ENCODE results near the gene NMNAT3.

The NMNAT3 gene

DNA sequence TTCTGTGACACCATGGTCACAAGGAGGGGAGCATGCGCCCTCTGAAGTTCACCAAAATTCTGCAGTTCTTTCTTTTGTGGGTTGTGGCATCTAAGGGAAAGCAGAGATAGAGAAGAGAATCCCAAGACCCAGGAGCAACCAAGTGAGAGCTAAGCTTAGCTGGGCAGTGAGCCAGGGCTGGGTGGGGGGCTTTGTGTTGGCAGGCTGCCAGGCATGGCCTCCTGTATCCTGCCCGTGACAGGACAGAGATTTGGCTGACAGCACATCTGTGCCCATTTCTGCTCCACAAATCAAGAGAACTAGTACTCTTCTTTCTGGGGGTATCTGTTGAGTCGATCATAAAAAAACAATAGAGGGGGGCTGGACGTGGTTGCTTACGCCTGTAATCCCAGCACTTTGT, 66.2 kb downstream of the NMNAT3 start:
- H3K9me3 ChIP-seq (ENCODE audit: insufficient read depth, low read depth, low read length): no peaks in the 10 kb centered on the region
- no peaks in the 10 kb centered on the region for H3K27me3 ChIP-seq (ENCODE audit: insufficient read depth, low read length, poor library complexity, severe bottlenecking)
- no peaks in the 10 kb centered on the region for H3K79me2 ChIP-seq (ENCODE audit: insufficient read depth, low read length)
- no peaks in the 10 kb centered on the region for H3K36me3 ChIP-seq (ENCODE audit: insufficient read depth, low read length)
- no peak overlapping the region for H2AFZ ChIP-seq (ENCODE audit: low read length)
- H3K9ac ChIP-seq (ENCODE audit: low read depth, low read length, poor library complexity, severe bottlenecking): no peak overlapping the region
- peaks cover 7% of the 10 kb centered on the region for H3K4me1 ChIP-seq (ENCODE audit: insufficient read depth, low read length, poor library complexity, severe bottlenecking)
- H3K4me2 ChIP-seq (ENCODE audit: low read depth, low read length, poor library complexity, severe bottlenecking): no peak overlapping the region
- no peaks in the 10 kb centered on the region for H3F3A ChIP-seq (ENCODE audit: low read depth)
- H3K9me2 ChIP-seq (replicated peaks; ENCODE audit: low read depth, low read length): no peaks in the 10 kb centered on the region
- no peaks in the 10 kb centered on the region for H4K20me1 ChIP-seq (ENCODE audit: insufficient read depth, low read length, poor library complexity, severe bottlenecking)
- TF ChIP-seq, protein P1, sequence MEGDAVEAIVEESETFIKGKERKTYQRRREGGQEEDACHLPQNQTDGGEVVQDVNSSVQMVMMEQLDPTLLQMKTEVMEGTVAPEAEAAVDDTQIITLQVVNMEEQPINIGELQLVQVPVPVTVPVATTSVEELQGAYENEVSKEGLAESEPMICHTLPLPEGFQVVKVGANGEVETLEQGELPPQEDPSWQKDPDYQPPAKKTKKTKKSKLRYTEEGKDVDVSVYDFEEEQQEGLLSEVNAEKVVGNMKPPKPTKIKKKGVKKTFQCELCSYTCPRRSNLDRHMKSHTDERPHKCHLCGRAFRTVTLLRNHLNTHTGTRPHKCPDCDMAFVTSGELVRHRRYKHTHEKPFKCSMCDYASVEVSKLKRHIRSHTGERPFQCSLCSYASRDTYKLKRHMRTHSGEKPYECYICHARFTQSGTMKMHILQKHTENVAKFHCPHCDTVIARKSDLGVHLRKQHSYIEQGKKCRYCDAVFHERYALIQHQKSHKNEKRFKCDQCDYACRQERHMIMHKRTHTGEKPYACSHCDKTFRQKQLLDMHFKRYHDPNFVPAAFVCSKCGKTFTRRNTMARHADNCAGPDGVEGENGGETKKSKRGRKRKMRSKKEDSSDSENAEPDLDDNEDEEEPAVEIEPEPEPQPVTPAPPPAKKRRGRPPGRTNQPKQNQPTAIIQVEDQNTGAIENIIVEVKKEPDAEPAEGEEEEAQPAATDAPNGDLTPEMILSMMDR (conservative IDR thresholded peaks at IDR 0.05; ENCODE audit: low read length): no peak
- no peak for TF ChIP-seq EZH2phosphoT487 (IDR thresholded peaks at IDR 0.05; ENCODE audit: borderline replicate concordance)
- H3K4me3 ChIP-seq (ENCODE audit: low read length, poor library complexity, severe bottlenecking): no peak overlapping the region

DNA sequence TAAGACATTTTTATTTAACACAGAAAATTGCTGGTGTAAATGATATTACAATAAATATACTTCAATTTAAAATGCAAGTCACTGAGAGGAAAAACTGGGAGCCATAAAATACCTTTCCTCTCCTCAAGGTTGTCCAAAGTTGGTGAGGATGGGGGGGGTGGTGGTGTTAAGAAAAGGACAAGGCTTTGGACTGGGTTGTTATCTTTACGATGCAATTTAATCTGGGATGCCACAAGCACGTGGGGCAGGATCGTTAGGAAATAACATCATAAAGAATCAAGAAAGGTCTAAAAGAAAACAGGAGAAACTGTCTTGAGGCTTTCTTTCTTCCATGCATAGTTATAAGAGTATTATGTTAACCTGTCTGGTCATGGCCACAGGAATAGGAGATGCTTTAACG, 66.9 kb downstream of the NMNAT3 start:
- peaks cover 7% of the 10 kb centered on the region for H3K4me1 ChIP-seq (ENCODE audit: insufficient read depth, low read length, poor library complexity, severe bottlenecking)

DNA sequence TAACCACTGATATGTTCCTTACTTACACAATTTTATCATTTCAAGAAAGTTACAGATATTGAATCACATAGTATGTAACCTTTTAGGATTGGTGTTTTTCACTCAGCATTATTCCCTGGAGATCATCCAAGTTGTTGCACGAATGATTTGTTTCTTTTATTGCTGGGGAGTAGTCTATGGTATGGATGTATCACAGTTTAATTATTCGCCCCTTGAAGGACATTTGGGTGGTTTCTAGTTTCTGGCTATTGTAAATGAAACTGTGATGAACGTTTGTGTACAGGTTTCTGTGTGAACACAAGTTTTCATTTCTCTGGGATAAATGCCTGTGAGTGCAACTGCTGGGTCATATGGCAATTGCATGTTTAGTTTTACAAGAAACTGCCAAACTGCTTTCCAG, 68.8 kb downstream of the NMNAT3 start:
- TF ChIP-seq, protein P1 (conservative IDR thresholded peaks at IDR 0.05; ENCODE audit: low read length): no peak
- TF ChIP-seq EZH2phosphoT487 (IDR thresholded peaks at IDR 0.05; ENCODE audit: borderline replicate concordance): no peak
- H3K27me3 ChIP-seq (ENCODE audit: insufficient read depth, low read length, poor library complexity, severe bottlenecking): no peaks in the 10 kb centered on the region
- H2AFZ ChIP-seq (ENCODE audit: low read length): no peak overlapping the region
- no peaks in the 10 kb centered on the region for H3K79me2 ChIP-seq (ENCODE audit: insufficient read depth, low read length)
- no peaks in the 10 kb centered on the region for H3K9me3 ChIP-seq (ENCODE audit: insufficient read depth, low read depth, low read length)
- no peaks in the 10 kb centered on the region for H3F3A ChIP-seq (ENCODE audit: low read depth)
- no peaks in the 10 kb centered on the region for H3K9me2 ChIP-seq (replicated peaks; ENCODE audit: low read depth, low read length)
- no peak overlapping the region for H3K9ac ChIP-seq (ENCODE audit: low read depth, low read length, poor library complexity, severe bottlenecking)
- peaks cover 7% of the 10 kb centered on the region for H3K4me1 ChIP-seq (ENCODE audit: insufficient read depth, low read length, poor library complexity, severe bottlenecking)
- H3K4me3 ChIP-seq (ENCODE audit: low read length, poor library complexity, severe bottlenecking): no peak overlapping the region
- no peak overlapping the region for H3K4me2 ChIP-seq (ENCODE audit: low read depth, low read length, poor library complexity, severe bottlenecking)
- no peaks in the 10 kb centered on the region for H4K20me1 ChIP-seq (ENCODE audit: insufficient read depth, low read length, poor library complexity, severe bottlenecking)
- no peaks in the 10 kb centered on the region for H3K36me3 ChIP-seq (ENCODE audit: insufficient read depth, low read length)

More for the DNA sequence above, 66.9 kb downstream of the NMNAT3 start:
- no peaks in the 10 kb centered on the region for H3K9me2 ChIP-seq (replicated peaks; ENCODE audit: low read depth, low read length)
- H3K27me3 ChIP-seq (ENCODE audit: insufficient read depth, low read length, poor library complexity, severe bottlenecking): no peaks in the 10 kb centered on the region
- no peak overlapping the region for H3K4me3 ChIP-seq (ENCODE audit: low read length, poor library complexity, severe bottlenecking)
- no peaks in the 10 kb centered on the region for H3K79me2 ChIP-seq (ENCODE audit: insufficient read depth, low read length)
- H3K4me2 ChIP-seq (ENCODE audit: low read depth, low read length, poor library complexity, severe bottlenecking): no peak overlapping the region
- no peak overlapping the region for H3K9ac ChIP-seq (ENCODE audit: low read depth, low read length, poor library complexity, severe bottlenecking)
- H3F3A ChIP-seq (ENCODE audit: low read depth): no peaks in the 10 kb centered on the region
- H3K9me3 ChIP-seq (ENCODE audit: insufficient read depth, low read depth, low read length): no peaks in the 10 kb centered on the region
- no peaks in the 10 kb centered on the region for H3K36me3 ChIP-seq (ENCODE audit: insufficient read depth, low read length)
- no peak overlapping the region for H2AFZ ChIP-seq (ENCODE audit: low read length)
- TF ChIP-seq, protein P1 (conservative IDR thresholded peaks at IDR 0.05; ENCODE audit: low read length): no peak
- no peak for TF ChIP-seq EZH2phosphoT487 (IDR thresholded peaks at IDR 0.05; ENCODE audit: borderline replicate concordance)
- no peaks in the 10 kb centered on the region for H4K20me1 ChIP-seq (ENCODE audit: insufficient read depth, low read length, poor library complexity, severe bottlenecking)

Data from Loucy (cell line).